NAMALWA (cell line): ENCODE measurements around the gene ATP1A1.
A peak's percentile ranks its signal among the peaks of the same experiment; 100 is the strongest.

Experiments used
- DNase-seq: peaks from one replicate; pipeline ENCODE4 v3.0.0-alpha.2; 2015; ENCODE audit warnings: low spot score

Gene ATP1A1

DNA sequence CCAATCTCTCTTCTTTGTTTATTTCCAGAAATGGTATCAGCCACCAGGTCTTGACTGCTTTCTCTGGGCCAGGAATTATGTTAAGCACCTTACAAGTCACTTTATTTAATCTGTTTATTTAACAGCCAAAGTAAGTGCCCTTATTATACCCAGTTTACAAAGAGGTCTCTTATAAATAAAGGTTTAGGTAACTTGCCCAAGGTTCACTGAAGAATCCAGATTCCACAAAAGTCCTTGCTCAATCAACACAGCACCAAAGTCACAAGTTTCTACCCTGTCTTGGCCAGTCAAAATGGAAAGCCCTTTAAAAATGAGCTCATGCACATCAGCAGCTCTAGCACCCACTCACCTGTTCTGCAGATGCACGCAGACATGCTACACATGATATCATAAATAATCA, 28.0 kb upstream of the ATP1A1 start:
- DNase-seq, result no peak

DNA sequence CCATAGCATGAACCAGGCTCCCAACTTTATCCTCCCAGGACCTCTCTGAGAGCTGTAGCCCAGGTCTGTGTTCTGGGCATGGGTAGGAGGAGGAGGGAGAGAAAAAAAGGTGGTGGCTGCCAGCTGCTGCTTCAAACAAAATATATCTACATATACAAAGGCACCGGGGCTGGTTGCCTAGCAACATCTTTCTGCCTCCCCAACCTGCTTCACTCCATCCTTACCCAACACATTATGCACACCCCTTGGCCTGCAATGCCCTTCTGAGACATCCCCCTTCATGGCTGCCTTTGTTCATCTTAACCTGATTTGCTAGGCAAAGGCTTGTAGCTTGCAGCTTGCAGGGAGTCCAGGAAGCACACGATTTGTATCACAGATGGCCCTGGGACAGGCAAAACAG, 27.2 kb upstream of the ATP1A1 start:
- no peak for DNase-seq

DNA sequence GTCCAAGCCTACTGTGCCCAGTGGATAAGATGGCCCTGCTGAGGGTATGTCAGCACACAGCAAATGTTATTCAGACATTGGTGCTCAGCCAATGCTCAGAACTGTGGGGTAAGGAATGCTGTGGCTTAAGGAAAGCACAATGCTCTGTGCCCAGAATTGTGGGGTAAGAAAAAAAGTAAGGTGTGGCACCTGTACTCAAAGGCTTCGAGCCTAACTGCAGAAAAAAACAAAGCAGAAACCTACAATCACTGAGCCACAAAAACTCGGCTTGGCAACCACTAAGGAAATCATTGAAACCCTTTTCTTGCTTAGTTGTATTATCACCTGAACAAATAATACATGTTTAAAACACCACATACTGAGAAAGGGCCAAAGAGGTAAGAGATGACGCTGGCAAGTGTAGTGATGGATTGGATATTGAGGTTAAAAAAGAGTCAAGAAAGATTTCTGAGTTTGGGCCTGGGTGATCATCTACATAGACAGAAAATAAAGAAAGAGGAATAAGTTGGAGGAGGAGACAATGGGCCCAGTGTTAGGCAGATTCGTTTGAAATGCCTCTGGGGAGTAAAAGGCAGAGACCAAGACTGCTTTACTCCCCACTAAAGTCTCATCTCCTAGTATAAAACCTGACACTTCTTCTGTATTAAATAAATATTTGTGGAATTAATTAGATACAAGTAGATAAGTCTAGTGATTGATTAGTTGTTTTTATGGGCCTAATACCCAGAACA, 25.9 kb upstream of the ATP1A1 start:
- DNase-seq, result no peak

DNA sequence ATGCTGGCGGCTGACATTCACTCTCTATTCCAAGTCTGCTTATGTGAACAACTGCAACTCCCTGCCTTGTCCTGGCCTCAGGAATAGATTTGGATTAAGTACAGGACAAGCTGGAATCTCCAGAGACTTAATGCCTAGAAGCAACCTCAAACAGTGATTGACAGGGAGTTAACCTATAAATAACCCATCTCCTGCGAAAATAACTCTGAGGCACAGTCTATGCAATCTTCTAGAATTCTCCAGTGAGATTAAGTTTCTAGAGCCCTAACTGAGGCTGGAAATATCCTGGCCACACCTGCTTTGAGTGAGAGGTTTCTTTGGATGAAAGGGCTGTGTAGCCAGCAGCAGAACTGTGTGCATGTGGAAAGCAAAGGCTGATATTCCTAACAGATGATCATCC, 25.3 kb upstream of the ATP1A1 start:
- DNase-seq, result no peak

DNA sequence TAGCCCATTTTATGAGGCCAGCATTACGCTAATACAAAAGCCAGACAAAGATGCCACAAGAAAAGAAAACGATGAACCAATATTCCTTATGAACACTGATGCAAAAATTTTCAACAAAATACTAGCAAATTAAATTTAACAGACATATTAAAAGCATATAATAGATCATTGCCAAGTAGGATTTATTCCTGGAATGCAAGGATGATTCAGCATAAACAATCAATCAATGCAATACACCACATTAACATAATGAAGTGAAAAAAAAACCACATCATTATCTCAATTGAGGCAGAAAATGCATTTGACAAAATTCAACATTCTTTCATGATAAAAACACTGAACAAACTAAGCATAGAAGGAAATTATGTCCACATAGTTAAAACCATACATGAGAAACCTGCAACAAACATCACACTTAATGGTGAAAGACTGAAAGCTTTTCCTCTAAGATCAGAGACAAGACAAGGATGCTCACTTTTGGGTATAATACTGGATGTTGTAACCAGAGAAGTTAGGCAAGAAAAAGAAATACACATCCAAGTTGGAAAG, 22.9 kb upstream of the ATP1A1 start:
- no peak for DNase-seq

DNA sequence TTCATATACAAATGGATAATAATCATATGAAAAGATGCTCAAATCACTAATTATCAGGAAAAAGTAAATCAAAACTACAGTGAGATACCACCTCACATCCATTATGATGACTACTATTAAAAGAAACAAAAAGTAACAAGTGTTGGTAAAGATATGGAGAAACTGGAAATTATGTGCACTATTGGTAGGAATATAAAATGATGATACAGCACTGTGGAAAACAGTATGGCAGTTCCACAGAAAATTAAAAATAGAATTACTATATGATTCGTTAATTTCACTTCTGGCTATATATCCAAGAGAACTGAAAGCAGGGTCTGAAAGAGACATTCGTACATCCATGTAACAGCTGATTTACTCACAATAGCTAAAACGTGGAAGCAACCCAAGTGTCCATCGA, 21.1 kb upstream of the ATP1A1 start:
- DNase-seq, result no peak

DNA sequence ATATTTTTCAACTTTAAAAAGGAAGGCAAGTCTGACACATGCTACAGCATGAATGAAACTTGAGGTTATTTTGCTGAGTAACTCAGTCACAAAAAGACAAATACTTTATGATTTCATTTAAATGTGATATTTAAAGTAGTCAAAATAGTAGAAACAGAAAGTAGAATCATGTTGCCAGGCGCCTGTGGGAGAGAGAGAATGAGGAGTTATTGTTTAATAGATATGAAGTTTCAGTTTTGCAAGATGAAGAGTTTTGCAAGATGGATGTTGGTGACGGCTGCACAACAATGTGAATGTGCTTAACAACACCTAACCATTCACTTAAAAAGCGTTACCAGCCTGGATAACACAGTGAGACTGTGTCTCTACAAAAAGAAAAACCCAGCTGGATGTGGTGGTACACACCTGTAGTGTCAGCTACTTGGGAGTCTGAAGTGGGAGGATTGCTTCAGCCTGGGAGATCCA, 20.7 kb upstream of the ATP1A1 start:
- no peak for DNase-seq

DNA sequence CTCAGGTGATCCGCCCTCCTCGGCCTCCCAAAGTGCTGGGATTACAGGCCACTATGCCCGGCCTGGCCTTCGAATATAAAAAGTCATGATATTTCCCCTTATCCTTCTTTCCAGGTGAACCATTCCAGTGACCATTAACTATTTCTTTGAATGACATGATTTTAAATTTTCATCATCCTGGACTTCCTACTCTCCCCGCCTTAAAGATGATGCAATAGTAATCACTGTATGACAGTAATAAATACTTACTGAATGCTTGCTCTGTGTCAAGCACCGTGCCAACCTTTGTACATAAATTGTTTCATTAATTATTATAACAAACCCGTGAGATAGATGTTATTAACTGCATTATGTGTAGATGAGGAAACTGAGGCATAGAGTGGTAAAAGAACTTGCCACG, 19.9 kb upstream of the ATP1A1 start:
- DNase-seq, result no peak

DNA sequence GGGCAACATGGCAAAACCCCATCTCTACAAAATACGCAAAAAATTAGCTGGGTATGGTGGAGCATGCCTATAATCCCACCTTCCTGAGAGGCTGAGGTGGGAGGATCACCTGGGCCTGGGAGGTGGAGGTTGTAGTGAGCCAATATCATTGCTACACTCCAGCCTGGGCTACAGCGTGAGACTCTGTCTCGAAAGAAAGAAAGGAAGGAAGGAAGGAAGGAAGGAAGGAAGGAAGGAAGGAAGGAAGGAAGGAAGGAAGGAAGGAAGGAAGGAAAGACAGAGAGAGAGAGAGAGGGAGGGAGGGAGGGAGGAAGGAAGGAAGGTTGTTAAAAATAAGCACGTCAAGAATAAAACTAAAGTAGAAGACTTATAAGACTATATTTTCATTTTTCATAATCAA, 17.0 kb upstream of the ATP1A1 start:
- no peak for DNase-seq

DNA sequence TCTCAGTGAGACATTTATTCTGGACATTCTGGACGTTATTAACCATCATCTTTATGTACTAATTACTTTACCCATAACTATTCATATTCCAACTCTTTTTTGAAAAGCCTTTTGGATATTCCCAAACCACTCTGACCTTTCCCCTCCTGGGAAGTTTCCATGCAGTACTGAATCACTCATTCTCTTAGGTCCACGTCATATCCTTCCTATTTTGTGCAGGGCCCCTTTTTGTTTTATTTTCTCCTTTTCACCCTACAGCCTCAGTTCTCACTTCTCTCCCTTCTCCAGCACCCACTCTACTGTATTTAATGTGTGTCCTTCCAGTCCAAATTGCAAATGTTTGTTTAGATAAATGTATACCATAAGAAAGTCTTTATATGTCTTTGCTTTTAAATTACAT, 16.4 kb upstream of the ATP1A1 start:
- DNase-seq, result no peak

DNA sequence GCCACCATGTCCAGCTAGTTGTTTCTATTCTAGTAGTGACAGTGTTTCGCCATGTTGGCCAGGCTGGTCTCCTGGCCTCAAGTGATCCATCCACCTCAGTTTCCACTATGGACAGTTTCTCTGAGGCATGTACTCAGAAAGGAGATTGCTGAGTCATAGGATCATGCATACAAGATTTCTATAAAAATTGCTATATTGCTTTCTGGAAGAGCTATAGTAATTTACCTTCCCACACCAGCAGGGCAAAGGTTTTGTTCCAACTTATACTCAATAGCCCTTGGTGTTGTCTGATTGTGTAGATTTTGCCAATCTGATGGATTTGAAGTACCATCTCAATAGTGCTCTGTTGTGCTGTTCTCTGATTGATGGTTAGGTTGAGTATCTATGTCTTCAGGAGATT, 15.6 kb upstream of the ATP1A1 start:
- no peak for DNase-seq

DNA sequence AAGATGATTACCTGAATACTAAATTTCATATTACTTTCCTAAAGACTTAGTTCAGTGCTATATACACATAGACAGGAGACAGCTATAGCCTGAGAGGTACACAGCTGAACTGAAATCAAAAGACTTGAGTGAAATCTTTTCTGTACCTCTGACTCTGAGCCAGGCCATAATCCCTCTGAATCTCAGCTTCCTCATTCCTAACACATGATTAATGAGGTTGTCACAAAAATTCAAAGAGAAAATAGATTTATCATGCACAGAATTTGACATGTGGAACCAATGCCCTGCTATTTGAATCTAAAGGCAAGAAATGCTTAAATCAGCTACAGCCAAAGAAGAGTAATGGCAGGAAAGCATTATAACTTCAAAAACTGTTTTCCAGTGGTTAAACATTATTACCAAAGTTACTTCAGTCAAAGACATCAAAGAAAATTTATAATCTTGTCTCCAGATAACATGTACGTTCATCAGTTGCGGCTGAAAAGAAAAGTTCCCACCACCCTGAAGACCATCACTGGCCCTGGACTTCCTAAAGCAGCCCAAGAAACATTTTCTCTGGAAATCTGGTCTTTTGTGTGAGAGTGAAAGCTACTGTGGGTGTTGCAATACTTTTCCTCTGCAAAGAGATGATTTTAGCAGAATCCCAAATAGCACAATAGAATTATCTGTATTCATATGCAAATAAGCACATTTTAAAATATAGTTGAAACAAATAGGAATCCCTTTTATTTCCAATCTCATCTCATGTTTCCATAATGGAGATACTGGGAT, 13.8 kb upstream of the ATP1A1 start:
- DNase-seq, result no peak

DNA sequence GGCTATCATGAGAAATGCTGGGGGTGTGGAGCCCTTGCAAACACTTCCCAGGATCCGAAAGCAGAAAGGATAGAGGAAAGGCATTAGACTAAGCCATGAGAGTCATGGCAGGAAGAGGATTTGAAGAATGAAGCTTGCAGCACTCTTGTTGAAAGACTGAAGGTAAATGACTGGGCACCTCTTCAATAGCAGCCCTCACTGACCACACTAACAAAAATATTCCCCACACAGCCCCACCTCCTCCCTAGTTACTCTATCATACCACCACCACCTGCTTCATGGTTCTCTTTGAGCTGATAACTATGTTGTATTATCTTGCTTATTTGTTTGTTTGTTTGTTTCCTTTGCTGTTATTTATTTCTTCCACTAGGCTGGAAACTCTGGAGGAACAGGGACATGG, 13.2 kb upstream of the ATP1A1 start:
- DNase-seq, result no peak

DNA sequence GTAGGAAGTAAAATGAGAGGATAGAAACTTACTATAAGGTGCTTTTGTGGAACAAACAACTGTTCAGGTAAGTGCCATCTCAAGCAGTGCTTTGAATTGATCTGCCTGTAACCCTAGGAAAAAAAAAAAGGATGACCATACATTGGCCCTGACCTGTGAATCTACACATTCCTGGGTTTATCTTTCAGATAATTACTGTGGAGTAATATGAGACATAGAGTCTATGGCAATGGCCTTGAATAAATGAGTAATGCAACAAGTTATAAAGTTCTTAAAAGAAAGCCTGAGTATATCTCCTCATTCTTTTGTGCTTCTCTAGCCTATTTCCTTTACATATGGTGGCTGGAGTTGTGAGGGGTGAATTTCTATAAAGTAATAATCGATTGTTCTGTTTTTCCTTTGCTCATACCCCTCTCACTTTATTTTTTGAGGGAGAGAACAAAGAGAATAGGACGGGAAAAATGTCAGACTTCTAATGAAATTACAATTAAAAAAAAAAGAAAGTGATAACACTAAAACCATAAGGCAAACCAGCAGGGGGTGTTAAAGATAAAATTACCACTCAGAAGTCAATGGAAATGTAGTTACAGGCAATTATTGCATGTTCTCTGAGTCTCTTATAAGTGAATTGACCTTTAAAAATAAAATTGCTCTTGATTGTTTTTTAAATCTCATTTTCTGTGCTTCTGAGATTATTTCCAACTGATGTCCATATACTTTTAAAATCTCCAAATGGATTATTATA, 12.4 kb upstream of the ATP1A1 start:
- DNase-seq, result peak; percentile 43

DNA sequence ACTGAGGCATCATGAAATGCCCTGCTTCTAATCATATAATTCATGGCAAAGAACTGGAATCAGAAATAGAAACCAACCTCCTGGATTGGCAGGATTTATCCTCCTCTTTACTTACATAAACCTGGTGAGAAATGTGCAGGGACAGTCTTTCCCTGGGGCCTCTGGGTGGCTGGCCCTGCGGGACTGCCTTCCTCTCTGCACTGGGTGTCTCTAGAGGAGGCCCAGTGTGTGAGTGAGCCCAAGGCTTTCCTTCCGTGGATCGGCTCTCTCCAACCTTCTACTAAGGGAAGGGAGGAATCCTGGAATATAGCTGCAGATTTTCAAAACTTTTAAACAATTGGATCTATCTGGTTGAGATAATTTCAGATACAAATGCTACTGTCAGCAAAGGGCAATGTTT, 11.4 kb upstream of the ATP1A1 start:
- DNase-seq, result no peak

DNA sequence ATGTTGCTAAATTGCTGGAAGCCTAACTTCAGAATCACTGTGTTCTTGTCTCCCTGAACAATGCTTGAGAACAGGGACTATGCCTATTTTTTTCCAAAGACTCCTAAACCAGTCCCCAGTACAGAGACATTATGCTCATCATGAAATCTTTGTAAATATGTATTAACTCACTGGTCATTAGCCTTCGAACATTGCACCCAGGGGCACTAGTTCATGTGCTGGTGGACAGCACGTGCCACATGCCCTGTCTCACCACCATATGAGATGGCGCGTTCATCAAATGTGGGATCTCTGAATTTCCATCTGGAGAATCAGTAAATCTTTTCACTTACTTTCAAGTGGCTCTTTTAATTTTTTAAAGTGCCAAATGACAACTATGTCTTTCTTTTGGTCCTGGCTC, 11.0 kb upstream of the ATP1A1 start:
- no peak for DNase-seq

DNA sequence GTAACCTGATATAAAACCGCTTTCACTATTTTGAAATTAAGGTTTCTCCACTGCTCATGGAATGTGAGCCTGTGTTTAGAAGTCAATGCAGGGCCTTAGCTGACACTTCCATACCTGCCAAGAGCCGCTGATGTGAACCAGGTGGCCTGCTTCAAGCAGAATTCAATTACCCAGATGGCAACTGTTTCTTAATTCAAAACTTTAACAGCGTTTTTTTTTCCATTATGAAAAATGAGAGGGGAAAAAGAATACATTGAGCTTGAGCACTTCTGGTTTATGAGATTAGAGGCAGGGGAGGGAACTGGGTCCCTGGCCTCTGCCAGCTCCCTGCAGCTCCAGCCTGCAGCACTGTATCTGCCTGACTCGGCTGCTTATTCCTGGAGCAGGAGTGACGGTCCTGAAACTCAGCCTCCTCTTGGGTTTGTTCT, 7.7 kb upstream of the ATP1A1 start:
- no peak for DNase-seq

DNA sequence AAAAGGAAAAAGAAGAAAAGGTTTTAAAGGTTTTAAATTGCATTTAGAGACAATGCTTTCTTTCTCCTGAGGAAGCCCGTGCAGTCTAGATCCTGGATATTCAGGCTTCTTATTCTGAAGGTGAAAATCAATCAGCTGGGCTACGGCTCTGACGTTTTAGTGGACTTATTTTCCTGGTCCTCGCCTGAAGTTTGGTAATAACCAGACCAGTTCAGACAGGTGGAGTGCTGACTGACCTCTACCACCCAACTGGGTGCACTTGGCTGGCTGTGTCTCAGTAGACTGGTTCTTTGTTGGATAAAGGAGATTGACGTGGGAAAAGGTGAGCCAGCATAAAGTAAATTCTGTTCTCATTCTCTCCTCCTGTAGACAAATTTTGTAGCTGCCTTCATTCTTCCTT, 7.2 kb upstream of the ATP1A1 start:
- DNase-seq, result no peak

DNA sequence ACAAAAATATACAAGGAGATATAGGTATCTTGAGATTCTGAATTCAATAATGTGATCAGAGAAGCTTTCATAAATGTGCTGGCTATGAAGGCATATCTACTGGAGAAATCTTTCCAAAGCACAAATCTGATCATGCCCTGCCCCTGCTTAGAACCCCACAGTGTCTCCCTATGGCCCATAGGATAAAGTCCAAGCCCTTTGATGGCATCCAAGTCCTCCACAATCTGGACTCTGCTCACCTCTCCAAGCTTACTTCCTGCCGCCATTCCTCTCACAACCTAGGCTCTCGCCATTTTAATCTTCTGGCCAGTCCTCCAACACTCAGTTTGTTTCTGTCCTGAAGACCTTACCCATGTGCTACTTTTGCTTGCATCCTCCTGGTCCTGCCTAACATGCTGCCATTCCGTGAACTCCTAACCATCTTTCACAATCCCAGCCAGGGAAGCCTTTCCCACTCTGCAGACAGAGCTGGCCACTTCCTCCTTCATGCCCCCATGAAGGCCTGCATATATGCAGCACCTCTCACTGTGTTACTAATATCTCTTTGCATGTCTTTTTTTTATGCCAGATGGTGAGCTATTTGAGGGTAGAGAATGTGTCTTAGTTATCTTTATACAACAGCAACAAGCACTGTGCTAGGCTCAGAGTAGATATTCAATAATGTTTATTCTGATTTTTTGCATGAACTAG, 5.6 kb upstream of the ATP1A1 start:
- DNase-seq, result no peak

DNA sequence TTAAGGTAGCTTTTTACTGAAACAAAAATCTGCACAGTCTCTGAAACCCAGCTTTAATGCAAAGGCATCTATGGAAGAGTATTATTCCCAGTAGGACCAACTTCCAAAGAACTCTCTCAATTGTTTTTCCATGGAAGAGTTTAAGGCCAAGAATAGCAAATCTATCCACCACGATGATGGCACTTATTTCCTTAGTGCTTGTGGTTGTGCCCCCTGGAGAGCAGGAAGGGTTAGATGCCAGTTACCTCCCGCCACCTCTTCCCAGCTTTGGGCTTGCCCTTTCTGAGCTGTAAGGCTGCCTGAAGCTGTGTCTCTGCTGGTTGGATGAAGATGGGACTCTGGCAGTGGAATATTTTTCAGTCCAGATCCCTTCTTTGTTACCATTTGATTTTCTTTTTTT, 4.8 kb upstream of the ATP1A1 start:
- DNase-seq, result no peak

DNA sequence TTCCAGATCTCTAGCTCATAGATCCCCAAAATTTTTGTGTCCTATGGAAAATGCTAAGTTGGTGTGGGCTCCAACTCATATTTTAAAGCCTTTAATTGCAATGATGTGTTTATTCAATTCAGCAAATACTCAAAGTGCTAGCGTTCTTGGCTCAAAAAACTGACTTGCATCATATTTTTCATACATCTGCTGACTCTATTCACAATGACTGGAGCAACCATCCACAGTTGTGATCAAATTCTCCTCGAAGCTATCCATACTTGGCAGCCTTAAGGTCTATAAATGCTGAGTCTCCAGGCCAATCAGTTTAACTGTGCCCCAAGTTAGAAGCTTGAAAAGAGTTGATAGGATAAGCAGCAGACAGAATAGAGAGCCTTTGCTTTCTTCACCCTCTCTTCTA, 2.9 kb upstream of the ATP1A1 start:
- DNase-seq, result no peak

DNA sequence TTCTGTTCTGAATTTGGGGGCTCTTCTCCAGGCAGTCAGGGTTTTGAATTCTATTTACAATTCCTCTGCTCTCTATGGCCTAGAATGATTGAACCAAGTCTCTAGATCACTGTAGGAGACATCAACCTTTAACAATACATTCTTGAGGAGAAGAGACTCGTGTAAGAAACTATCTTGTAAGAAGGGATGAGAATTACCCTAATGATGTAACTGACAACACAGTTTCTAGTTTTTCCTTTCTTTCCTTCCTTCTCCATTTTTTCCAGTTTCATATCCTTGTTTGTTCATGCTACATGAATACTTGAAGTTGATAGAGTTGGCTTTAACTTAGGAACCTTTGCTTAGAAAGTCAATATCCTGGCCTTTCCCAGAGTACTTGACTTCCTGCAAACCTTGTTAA, 1.3 kb upstream of the ATP1A1 start:
- no peak for DNase-seq
